A673 (cell line): ENCODE results near the gene NARF. TPM values are rescaled to one million over a fixed set of nuclear protein-coding genes. Genes with fewer than 3 reads are reported as not detected.

ENCODE experiments used
- BruUV-seq: library from RNA; stranded (reverse); fragments of 400-500 nt; replicated peaks from 2 replicates; lab custom pipeline; 2021; lab: Mats Ljungman, UMichigan
- CTCF ChIA-PET: fragments of 300-600 bp; sonication (Branson Sonifier 250); formaldehyde crosslinking; loops from one replicate; lab custom pipeline; 2022; ENCODE audit warnings: antibody characterized with exemption; lab: Charles Lee
- POLR2A ChIA-PET: fragments of 300-600 bp; sonication (Branson Sonifier 250); formaldehyde crosslinking; loops from one replicate; lab custom pipeline; 2022; ENCODE audit warnings: antibody characterized with exemption; ENCODE audit not compliant: low non-redundant PET; lab: Charles Lee
- DNase-seq: peaks from one replicate; pipeline ENCODE4 v3.0.0-alpha.2; 2015; ENCODE audit warnings: low spot score
- H3K27ac ChIP-seq: fragments of 200-600 bp; sonication (generic); 2 replicates; pipeline ENCODE4 v1.5.1; 2016; ENCODE audit warnings: mixed run types, low read depth, mild to moderate bottlenecking, mixed read lengths, antibody characterized with exemption, low read length; ENCODE audit not compliant: poor library complexity, severe bottlenecking
- H3K27me3 ChIP-seq: fragments of 200-600 bp; sonication (generic); replicated peaks from 2 replicates; pipeline ENCODE4 v1.6.1; 2017; ENCODE audit warnings: mixed run types, low read depth, mild to moderate bottlenecking, mixed read lengths, antibody characterized with exemption, low read length; ENCODE audit not compliant: insufficient read depth, poor library complexity
- H3K36me3 ChIP-seq: fragments of 200-600 bp; sonication (generic); 2 replicates; pipeline ENCODE4 v1.6.1; 2016; ENCODE audit warnings: mixed run types, mild to moderate bottlenecking, mixed read lengths, antibody characterized with exemption, low read length; ENCODE audit not compliant: insufficient read depth, poor library complexity, severe bottlenecking
- H3K4me1 ChIP-seq: fragments of 200-600 bp; sonication (generic); 2 replicates; pipeline ENCODE4 v1.6.1; 2017; ENCODE audit warnings: mixed run types, mild to moderate bottlenecking, mixed read lengths, antibody characterized with exemption, low read length; ENCODE audit not compliant: insufficient read depth, poor library complexity, severe bottlenecking
- H3K4me3 ChIP-seq: fragments of 200-600 bp; sonication (generic); 2 replicates; pipeline ENCODE4 v1.5.1; 2016; ENCODE audit warnings: low read depth, mixed run types, mild to moderate bottlenecking, mixed read lengths, low read length; ENCODE audit not compliant: poor library complexity, severe bottlenecking
- H3K9me3 ChIP-seq: fragments of 200-600 bp; sonication (generic); 2 replicates; pipeline ENCODE4 v1.6.1; 2016; ENCODE audit warnings: mixed run types, low read depth, mild to moderate bottlenecking, mixed read lengths, antibody characterized with exemption, low read length; ENCODE audit not compliant: poor library complexity, severe bottlenecking
- CTCF ChIP-seq: fragments of 300-800, 200-600 bp; sonication (generic); conservative IDR thresholded peaks from 2 replicates; pipeline ENCODE4 v1.5.1; 2017; ENCODE audit warnings: low read depth, mild to moderate bottlenecking, antibody characterized with exemption, low read length, moderate library complexity, mixed read lengths
- EZH2 ChIP-seq: fragments of 200-600 bp; sonication (generic); IDR thresholded peaks from 2 replicates; pipeline ENCODE4 v1.6.1; 2017; ENCODE audit warnings: borderline replicate concordance, low read depth, mild to moderate bottlenecking, mixed read lengths, antibody characterized with exemption, low read length; ENCODE audit not compliant: poor library complexity, severe bottlenecking
- intact Hi-C: fragments of 100-400 bp; cut with micrococcal nuclease; formaldehyde crosslinking; loops from one replicate; pipeline ENCODE4 v1.10.0; 2022; ENCODE audit not compliant: unreplicated experiment
- total RNA-seq: library from RNA; stranded (reverse); gene quantifications from 2 replicates; pipeline ENCODE4 v1.2.3, GENCODE V29; 2021

NARF gene
- total RNA-seq, 1 experiment from 2014 or later = 74.1 TPM

- DNase-seq = no peak
- intact Hi-C loops = no loop called here
- Histone ChIP-seq H3K36me3 (peaks cover 10% of the 10 kb centered on the region), H3K9me3 (no peaks in the 10 kb centered on the region), H3K27ac (no peak overlapping the region), H3K4me1 (peaks cover 17% of the 10 kb centered on the region), H3K27me3 (no peaks in the 10 kb centered on the region), H3K4me3 (no peak overlapping the region)
- POLR2A ChIA-PET = no interaction called here
- BruUV-seq = no TSS peak
- CTCF ChIA-PET = no interaction called here
- TF ChIP-seq CTCF (no peak), EZH2 (no peak)
Measured at GRCh38 chr17:82444941-82445521, 13.5 kb upstream of the NARF start.

GRCh38 chr17:82445542-82445941 lies 13.0 kb upstream of the NARF start:
- Histone ChIP-seq H3K36me3 (peaks cover 10% of the 10 kb centered on the region), H3K4me1 (peaks cover 16% of the 10 kb centered on the region), H3K9me3 (no peaks in the 10 kb centered on the region), H3K4me3 (no peak overlapping the region), H3K27ac (no peak overlapping the region), H3K27me3 (no peaks in the 10 kb centered on the region)
- ChIA-PET POLR2A (no interaction called here), CTCF (no interaction called here)
- no TSS peak for BruUV-seq
- no peak for TF ChIP-seq CTCF
- DNase-seq = no peak
- intact Hi-C loops = no loop called here

- peaks cover 12% of the 10 kb centered on the region for H3K4me1 ChIP-seq
- H3K36me3 ChIP-seq = peaks cover 10% of the 10 kb centered on the region
- no peak overlapping the region for H3K4me3 ChIP-seq
- no TSS peak for BruUV-seq
- intact Hi-C loops = no loop called here
- ChIA-PET CTCF (no interaction called here), POLR2A (no interaction called here)
- no peaks in the 10 kb centered on the region for H3K27me3 ChIP-seq
- no peak overlapping the region for H3K27ac ChIP-seq
- no peak for TF ChIP-seq EZH2
- no peak for TF ChIP-seq CTCF
- no peak for DNase-seq
- H3K9me3 ChIP-seq = no peaks in the 10 kb centered on the region
Measured at GRCh38 chr17:82446124-82446523, 12.4 kb upstream of the NARF start.
